HepG2 (cell line): ENCODE measurements around the gene GSTP1. TPM values are rescaled to one million over a fixed set of nuclear protein-coding genes. Genes with fewer than 3 reads are reported as not detected.
A peak's percentile ranks its signal among the peaks of the same experiment; 100 is the strongest.

Experiments
- IRX3 ChIP-seq: sonication (generic); formaldehyde crosslinking; IDR thresholded peaks from 2 replicates; pipeline ENCODE4 v1.8.1; 2023; ENCODE audit warnings: mild to moderate bottlenecking, low read depth, missing genetic modification reagents, borderline replicate concordance
- JUND ChIP-seq: sonication (generic); formaldehyde crosslinking; IDR thresholded peaks from 2 replicates; pipeline ENCODE4 v1.8.0; 2022; ENCODE audit warnings: mild to moderate bottlenecking, missing genetic modification reagents
- NFATC3 ChIP-seq: sonication (generic); formaldehyde crosslinking; IDR thresholded peaks from 2 replicates; pipeline ENCODE4 v1.5.1; 2020; ENCODE audit warnings: mild to moderate bottlenecking, missing genetic modification reagents
- NFE2L1 ChIP-seq: sonication (generic); formaldehyde crosslinking; IDR thresholded peaks from 2 replicates; pipeline ENCODE4 v1.4.0; 2020; ENCODE audit warnings: missing genetic modification reagents, mild to moderate bottlenecking, borderline replicate concordance
- PATZ1 ChIP-seq: sonication (generic); formaldehyde crosslinking; IDR thresholded peaks from 2 replicates; pipeline ENCODE4 v1.4.0; 2020; ENCODE audit warnings: missing genetic modification reagents
- POGZ ChIP-seq: sonication (generic); formaldehyde crosslinking; IDR thresholded peaks from 2 replicates; pipeline ENCODE4 v1.4.0; 2020; ENCODE audit warnings: mild to moderate bottlenecking, missing genetic modification reagents
- POLR2AphosphoS5 ChIP-seq: IDR thresholded peaks from 2 replicates; pipeline ENCODE4 v1.6.1; 2012; ENCODE audit warnings: low read depth, low read length
- PPARG ChIP-seq: conservative IDR thresholded peaks from 2 replicates; pipeline ENCODE4 v1.6.1; 2016; ENCODE audit warnings: missing biosample characterization, missing genetic modification reagents
- TARDBP ChIP-seq: sonication (generic); formaldehyde crosslinking; IDR thresholded peaks from 2 replicates; pipeline ENCODE4 v1.8.0; 2022; ENCODE audit warnings: mild to moderate bottlenecking, missing genetic modification reagents
- TMF1 ChIP-seq: sonication (generic); formaldehyde crosslinking; IDR thresholded peaks from 2 replicates; pipeline ENCODE4 v1.8.1; 2022; ENCODE audit warnings: low read depth, missing genetic modification reagents
- USF2 ChIP-seq, 2 experiments: sonication (generic) in 1 of 2; formaldehyde crosslinking in 1 of 2; IDR thresholded peaks; 2 replicates each; pipeline versions ENCODE4 v1.5.1 to v1.6.1; 2011 to 2020; ENCODE audit warnings: borderline replicate concordance in 1 of 2, low read depth in 1 of 2, low read length in 1 of 2, mild to moderate bottlenecking in 1 of 2, missing genetic modification reagents in 1 of 2, moderate library complexity in 1 of 2
- ZBTB34 ChIP-seq: sonication (generic); formaldehyde crosslinking; IDR thresholded peaks from 2 replicates; pipeline ENCODE4 v1.8.0; 2022; ENCODE audit warnings: mild to moderate bottlenecking, missing genetic modification reagents
- ZFP37 ChIP-seq: sonication (generic); formaldehyde crosslinking; IDR thresholded peaks from 2 replicates; pipeline ENCODE4 v1.4.0; 2020; ENCODE audit warnings: missing genetic modification reagents, borderline replicate concordance
- ZGPAT ChIP-seq: IDR thresholded peaks from 2 replicates; pipeline ENCODE4 v1.6.1; 2016; ENCODE audit warnings: mild to moderate bottlenecking
- ZKSCAN5 ChIP-seq: sonication (generic); formaldehyde crosslinking; IDR thresholded peaks from 2 replicates; pipeline ENCODE4 v1.5.1; 2020; ENCODE audit warnings: mild to moderate bottlenecking, missing genetic modification reagents
- ZNF552 ChIP-seq: sonication (generic); formaldehyde crosslinking; IDR thresholded peaks from 2 replicates; pipeline ENCODE4 v1.9.0; 2022; ENCODE audit warnings: missing genetic modification reagents, mild to moderate bottlenecking, borderline replicate concordance
- ZNF775 ChIP-seq: sonication (generic); formaldehyde crosslinking; IDR thresholded peaks from 2 replicates; pipeline ENCODE4 v1.4.0; 2020; ENCODE audit warnings: missing genetic modification reagents, mild to moderate bottlenecking, moderate library complexity, borderline replicate concordance
- polyA plus RNA-seq, 8 experiments: library from polyadenylated mRNA; depleted of rRNA in 3 of 8; stranded (reverse) in 7 of 8; unstranded in 1 of 8; fragments of >200 nt; fragmentation: Illumina TruSeq in 4 of 8; extraction: Trizol in 4 of 8; gene quantifications; 2 replicates each; pipeline versions ENCODE4 v1.2.1 to v1.2.3, GENCODE V29; 2011 to 2016; ENCODE audit warnings: low read depth in 4 of 8, missing spikeins in 1 of 8, mixed read lengths in 1 of 8; ENCODE audit not compliant: insufficient read depth in 1 of 8
- total RNA-seq, 5 experiments: library from RNA; depleted of rRNA; stranded (reverse); fragments of >200 nt; fragmentation: Illumina TruSeq; extraction: Trizol; gene quantifications; 2 replicates each; pipeline ENCODE4 v1.2.3, GENCODE V29; 2016; ENCODE audit warnings: low read depth in 1 of 5
- TF ChIP-seq, protein P1 (sequence below): sonication (generic); formaldehyde crosslinking; IDR thresholded peaks from 2 replicates; pipeline ENCODE4 v1.8.0; 2023; ENCODE audit warnings: mild to moderate bottlenecking, missing genetic modification reagents
- TF ChIP-seq, protein P2 (sequence below): IDR thresholded peaks from 2 replicates; pipeline ENCODE4 v1.6.1; 2016; ENCODE audit warnings: control low read depth

The GSTP1 gene
- total and polyA plus RNA-seq, 2 of the 13 experiments (the other 11 are each of a cell fraction or from before 2014, with no cell fraction given) = not detected

DNA sequence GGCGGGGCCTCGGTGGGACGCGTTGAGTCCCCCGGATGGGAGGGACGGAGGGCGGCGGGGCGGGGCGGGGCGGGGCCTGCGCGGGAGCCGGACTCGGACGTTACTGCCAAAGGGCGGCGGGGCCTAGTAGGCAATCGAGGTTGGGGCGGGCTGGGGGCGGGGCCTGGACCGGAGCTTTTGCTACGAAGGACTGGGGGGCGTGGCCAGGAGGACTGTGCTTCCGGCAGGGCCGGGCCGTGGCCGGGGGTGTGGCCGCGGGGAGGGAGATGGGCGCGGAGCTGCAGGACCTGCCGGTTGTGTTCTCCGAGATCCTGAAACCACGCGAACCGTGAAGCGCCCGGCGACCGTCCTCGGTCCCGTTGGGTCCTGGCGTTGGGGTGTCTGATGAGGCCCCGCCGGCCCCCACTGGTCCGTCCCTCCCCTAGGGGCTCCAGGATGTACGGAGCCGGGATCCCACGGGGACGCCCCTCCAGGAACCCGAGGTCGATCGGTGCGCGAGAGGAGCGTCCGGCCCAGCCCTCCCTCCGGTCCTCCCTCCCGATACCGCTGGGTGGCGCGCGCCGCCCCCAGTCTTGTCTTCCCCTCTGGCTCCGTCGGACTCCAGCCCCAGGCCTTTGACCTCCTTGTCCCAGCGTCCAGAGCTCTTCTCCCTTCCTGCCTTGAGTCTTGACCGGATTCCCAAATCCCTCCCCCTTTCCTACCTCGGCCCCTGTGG is 46.8 kb downstream of the GSTP1 start (continued):
- TF ChIP-seq PATZ1 (CRISPR knock-in tag) (peak; percentile 75; the same call in 1 of the 2 replicates), JUND (CRISPR knock-in tag) (0 out of 2 replicates have a peak, but pooled peaks have one; percentile 34), ZFP37 (CRISPR knock-in tag) (peak; percentile 74; the same call in 1 of the 2 replicates), NFE2L1 (CRISPR knock-in tag) (no peak), ZNF775 (no peak), TMF1 (CRISPR knock-in tag) (no peak), PPARG (CRISPR knock-in tag) (peak; percentile 79; the same call in 1 of the 2 replicates), ZBTB34 (CRISPR knock-in tag) (no peak), POLR2AphosphoS5 (peak; percentile 69), TARDBP (CRISPR knock-in tag) (peak; percentile 59; the same call in 1 of the 2 replicates), NFATC3 (CRISPR knock-in tag) (no peak), ZGPAT (CRISPR knock-in tag) (peak; percentile 89), IRX3 (CRISPR knock-in tag) (no peak), POGZ (CRISPR knock-in tag) (0 out of 2 replicates have a peak, but pooled peaks have one; percentile 30), ZKSCAN5 (CRISPR knock-in tag) (0 out of 2 replicates have a peak, but pooled peaks have one; percentile 47), USF2 (IDR thresholded peaks at IDR 0.05; ENCODE audit: low read depth, low read length) (no peak), USF2 (CRISPR knock-in tag; IDR thresholded peaks at IDR 0.05; ENCODE audit: borderline replicate concordance) (no peak), ZNF552 (0 out of 2 replicates have a peak, but pooled peaks have one; percentile 58)
- TF ChIP-seq, protein P1, sequence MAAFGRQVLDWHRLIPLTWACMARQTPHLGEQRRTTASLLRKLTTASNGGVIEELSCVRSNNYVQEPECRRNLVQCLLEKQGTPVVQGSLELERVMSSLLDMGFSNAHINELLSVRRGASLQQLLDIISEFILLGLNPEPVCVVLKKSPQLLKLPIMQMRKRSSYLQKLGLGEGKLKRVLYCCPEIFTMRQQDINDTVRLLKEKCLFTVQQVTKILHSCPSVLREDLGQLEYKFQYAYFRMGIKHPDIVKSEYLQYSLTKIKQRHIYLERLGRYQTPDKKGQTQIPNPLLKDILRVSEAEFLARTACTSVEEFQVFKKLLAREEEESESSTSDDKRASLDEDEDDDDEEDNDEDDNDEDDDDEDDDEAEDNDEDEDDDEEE = peak; percentile 83
- TF ChIP-seq, protein P2, sequence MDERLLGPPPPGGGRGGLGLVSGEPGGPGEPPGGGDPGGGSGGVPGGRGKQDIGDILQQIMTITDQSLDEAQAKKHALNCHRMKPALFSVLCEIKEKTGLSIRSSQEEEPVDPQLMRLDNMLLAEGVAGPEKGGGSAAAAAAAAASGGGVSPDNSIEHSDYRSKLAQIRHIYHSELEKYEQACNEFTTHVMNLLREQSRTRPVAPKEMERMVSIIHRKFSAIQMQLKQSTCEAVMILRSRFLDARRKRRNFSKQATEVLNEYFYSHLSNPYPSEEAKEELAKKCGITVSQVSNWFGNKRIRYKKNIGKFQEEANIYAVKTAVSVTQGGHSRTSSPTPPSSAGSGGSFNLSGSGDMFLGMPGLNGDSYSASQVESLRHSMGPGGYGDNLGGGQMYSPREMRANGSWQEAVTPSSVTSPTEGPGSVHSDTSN (CRISPR knock-in tag) = no peak
